ENCODE data around the gene PBXIP1.

GRCh38 chr1:154943649-154944400 lies 12.1 kb downstream of the PBXIP1 start:
- TF ChIP-seq CTCF (conservative IDR thresholded peaks at IDR 0.05; ENCODE audit: low read length), result peak; percentile 99
- TF ChIP-seq EZH2phosphoT487 (IDR thresholded peaks at IDR 0.05; ENCODE audit: borderline replicate concordance, low read depth, low read length), result no peak

All from OCI-LY7 (cell line).